Astrocyte (in vitro differentiated cells and primary cell): ENCODE measurements around the gene ARNT2. TPM values are rescaled to one million over a fixed set of nuclear protein-coding genes. Genes with fewer than 3 reads are reported as not detected.

ENCODE experiments used
- DNase-seq: peaks from one replicate; pipeline ENCODE4 v3.0.0-alpha.2; 2010; ENCODE audit warnings: low read depth
- FAIRE-seq: peaks from 2 replicates; lab custom pipeline; 2011; peaks lifted over from hg19 to GRCh38; lab: Jason Lieb, UNC
- H2AFZ ChIP-seq: 2 replicates; pipeline ENCODE4 v1.6.0; 2012; ENCODE audit warnings: low read depth, low read length, inconsistent platforms
- H3K27ac ChIP-seq: 2 replicates; pipeline ENCODE4 v1.5.1; 2011; ENCODE audit warnings: low read depth, low read length, inconsistent platforms
- H3K27me3 ChIP-seq: 2 replicates; pipeline ENCODE4 v1.6.0; 2011; ENCODE audit warnings: low read length, inconsistent platforms; ENCODE audit not compliant: insufficient read depth
- H3K36me3 ChIP-seq: 2 replicates; pipeline ENCODE4 v1.5.1; 2011; ENCODE audit warnings: low read length, inconsistent platforms; ENCODE audit not compliant: insufficient read depth
- H3K4me1 ChIP-seq: 2 replicates; pipeline ENCODE4 v1.5.1; 2011; ENCODE audit warnings: low read length, inconsistent platforms; ENCODE audit not compliant: insufficient read depth
- H3K4me2 ChIP-seq: 2 replicates; pipeline ENCODE4 v1.6.0; 2012; ENCODE audit warnings: low read length, inconsistent platforms
- H3K4me3 ChIP-seq: 2 replicates; pipeline ENCODE4 v1.5.1; 2011; ENCODE audit warnings: low read depth, mild to moderate bottlenecking, low read length, inconsistent platforms; ENCODE audit not compliant: insufficient read depth
- H3K79me2 ChIP-seq: 2 replicates; pipeline ENCODE4 v1.6.0; 2012; ENCODE audit warnings: mild to moderate bottlenecking, low read length, inconsistent platforms; ENCODE audit not compliant: insufficient read depth
- H3K9ac ChIP-seq: 2 replicates; pipeline ENCODE4 v1.6.0; 2012; ENCODE audit warnings: mild to moderate bottlenecking, low read length, inconsistent platforms
- H3K9me3 ChIP-seq: 2 replicates; pipeline ENCODE4 v1.5.1; 2012; ENCODE audit warnings: low read depth, mild to moderate bottlenecking, low read length, inconsistent platforms; ENCODE audit not compliant: insufficient read depth
- H4K20me1 ChIP-seq: 2 replicates; pipeline ENCODE4 v1.6.0; 2012; ENCODE audit warnings: low read length, inconsistent platforms; ENCODE audit not compliant: insufficient read depth
- H3K27ac Mint-ChIP-seq: one replicate; pipeline ENCODE4 v1.8.0; 2021; ENCODE audit warnings: mild to moderate bottlenecking, mixed read lengths; ENCODE audit not compliant: unreplicated experiment
- H3K27me3 Mint-ChIP-seq: one replicate; pipeline ENCODE4 v1.8.0; 2021; ENCODE audit warnings: low read depth, mixed read lengths; ENCODE audit not compliant: unreplicated experiment
- H3K36me3 Mint-ChIP-seq: one replicate; pipeline ENCODE4 v1.8.0; 2021; ENCODE audit warnings: low read depth, mixed read lengths; ENCODE audit not compliant: unreplicated experiment
- H3K4me1 Mint-ChIP-seq: one replicate; pipeline ENCODE4 v1.8.0; 2021; ENCODE audit warnings: low read depth, mixed read lengths; ENCODE audit not compliant: unreplicated experiment
- H3K4me3 Mint-ChIP-seq: one replicate; pipeline ENCODE4 v1.8.0; 2021; ENCODE audit warnings: mild to moderate bottlenecking, moderate library complexity, mixed read lengths; ENCODE audit not compliant: unreplicated experiment
- H3K9me3 Mint-ChIP-seq: one replicate; pipeline ENCODE4 v1.8.0; 2021; ENCODE audit warnings: mild to moderate bottlenecking, mixed read lengths; ENCODE audit not compliant: unreplicated experiment
- EZH2 ChIP-seq: IDR thresholded peaks from 2 replicates; pipeline ENCODE4 v1.6.1; 2012; ENCODE audit warnings: mild to moderate bottlenecking, low read length, inconsistent platforms; ENCODE audit not compliant: insufficient read depth
- total RNA-seq: library from RNA; stranded (reverse); gene quantifications from 2 replicates; pipeline ENCODE4 v1.2.1, GENCODE V29; 2021
- TF ChIP-seq, protein P1 (sequence below): IDR thresholded peaks from 2 replicates; pipeline ENCODE4 v1.5.1; 2011; ENCODE audit warnings: low read depth, mild to moderate bottlenecking, inconsistent platforms, low read length, moderate library complexity; ENCODE audit not compliant: insufficient read depth

The ARNT2 gene
- total RNA-seq, 1 donor from 2014 or later = 3.5 TPM

DNA sequence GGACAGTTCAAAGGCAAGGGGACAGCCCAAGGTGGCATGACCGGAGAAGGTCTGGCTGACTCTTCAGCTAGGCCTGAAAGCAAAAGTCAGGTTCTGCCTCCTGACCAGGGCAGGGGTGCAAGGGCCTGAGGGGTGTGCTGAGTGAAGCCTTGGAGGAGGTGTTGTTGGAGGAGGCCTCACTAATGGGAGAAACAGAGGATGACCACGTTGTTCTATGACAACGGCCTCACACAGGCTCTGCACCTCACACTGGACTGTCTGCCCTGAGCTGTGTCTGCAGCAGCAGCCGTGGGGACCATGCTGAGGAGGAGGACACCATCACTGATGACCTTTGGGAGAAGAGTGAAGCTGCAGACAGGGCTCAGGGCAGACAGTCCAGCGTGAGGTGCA lies 174.0 kb downstream of the ARNT2 start:
- Mint-ChIP-seq H3K4me1 (peaks cover 8% of the 10 kb centered on the region), H3K9me3 (peaks cover 2% of the 10 kb centered on the region), H3K36me3 (peaks cover 4% of the 10 kb centered on the region), H3K4me3 (no peak overlapping the region), H3K27ac (no peak overlapping the region), H3K27me3 (peaks cover 9% of the 10 kb centered on the region)
- no peaks in the 10 kb centered on the region for H4K20me1 ChIP-seq
- H3K9me3 ChIP-seq = no peaks in the 10 kb centered on the region
- H3K4me1 ChIP-seq = peaks cover 11% of the 10 kb centered on the region
- TF ChIP-seq EZH2 = no peak
- TF ChIP-seq, protein P1, sequence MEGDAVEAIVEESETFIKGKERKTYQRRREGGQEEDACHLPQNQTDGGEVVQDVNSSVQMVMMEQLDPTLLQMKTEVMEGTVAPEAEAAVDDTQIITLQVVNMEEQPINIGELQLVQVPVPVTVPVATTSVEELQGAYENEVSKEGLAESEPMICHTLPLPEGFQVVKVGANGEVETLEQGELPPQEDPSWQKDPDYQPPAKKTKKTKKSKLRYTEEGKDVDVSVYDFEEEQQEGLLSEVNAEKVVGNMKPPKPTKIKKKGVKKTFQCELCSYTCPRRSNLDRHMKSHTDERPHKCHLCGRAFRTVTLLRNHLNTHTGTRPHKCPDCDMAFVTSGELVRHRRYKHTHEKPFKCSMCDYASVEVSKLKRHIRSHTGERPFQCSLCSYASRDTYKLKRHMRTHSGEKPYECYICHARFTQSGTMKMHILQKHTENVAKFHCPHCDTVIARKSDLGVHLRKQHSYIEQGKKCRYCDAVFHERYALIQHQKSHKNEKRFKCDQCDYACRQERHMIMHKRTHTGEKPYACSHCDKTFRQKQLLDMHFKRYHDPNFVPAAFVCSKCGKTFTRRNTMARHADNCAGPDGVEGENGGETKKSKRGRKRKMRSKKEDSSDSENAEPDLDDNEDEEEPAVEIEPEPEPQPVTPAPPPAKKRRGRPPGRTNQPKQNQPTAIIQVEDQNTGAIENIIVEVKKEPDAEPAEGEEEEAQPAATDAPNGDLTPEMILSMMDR = no peak
- H3K27me3 ChIP-seq = no peaks in the 10 kb centered on the region
- H3K9ac ChIP-seq = no peak overlapping the region
- no peak overlapping the region for H3K4me3 ChIP-seq
- no peak for DNase-seq
- FAIRE-seq = no peak
- no peak overlapping the region for H2AFZ ChIP-seq
- no peak overlapping the region for H3K4me2 ChIP-seq
- no peak overlapping the region for H3K27ac ChIP-seq
- H3K36me3 ChIP-seq = no peaks in the 10 kb centered on the region
- no peaks in the 10 kb centered on the region for H3K79me2 ChIP-seq

- H3K79me2 ChIP-seq = no peaks in the 10 kb centered on the region
- H4K20me1 ChIP-seq = no peaks in the 10 kb centered on the region
- Mint-ChIP-seq H3K9me3 (peaks cover 2% of the 10 kb centered on the region), H3K27me3 (peaks cover 9% of the 10 kb centered on the region), H3K27ac (no peak overlapping the region), H3K36me3 (peaks cover 4% of the 10 kb centered on the region), H3K4me3 (no peak overlapping the region), H3K4me1 (peaks cover 8% of the 10 kb centered on the region)
- no peak overlapping the region for H3K9ac ChIP-seq
- FAIRE-seq (no peak), DNase-seq (no peak)
- no peak overlapping the region for H3K4me3 ChIP-seq
- H3K4me1 ChIP-seq = peaks cover 11% of the 10 kb centered on the region
- H3K27ac ChIP-seq = no peak overlapping the region
- TF ChIP-seq EZH2 = no peak
- TF ChIP-seq, protein P1 = no peak
- no peaks in the 10 kb centered on the region for H3K9me3 ChIP-seq
- H3K27me3 ChIP-seq = no peaks in the 10 kb centered on the region
- H2AFZ ChIP-seq = no peak overlapping the region
- H3K36me3 ChIP-seq = no peaks in the 10 kb centered on the region
- no peak overlapping the region for H3K4me2 ChIP-seq
Measured at GRCh38 chr15:80578871-80579270, 174.7 kb downstream of the ARNT2 start.

DNA sequence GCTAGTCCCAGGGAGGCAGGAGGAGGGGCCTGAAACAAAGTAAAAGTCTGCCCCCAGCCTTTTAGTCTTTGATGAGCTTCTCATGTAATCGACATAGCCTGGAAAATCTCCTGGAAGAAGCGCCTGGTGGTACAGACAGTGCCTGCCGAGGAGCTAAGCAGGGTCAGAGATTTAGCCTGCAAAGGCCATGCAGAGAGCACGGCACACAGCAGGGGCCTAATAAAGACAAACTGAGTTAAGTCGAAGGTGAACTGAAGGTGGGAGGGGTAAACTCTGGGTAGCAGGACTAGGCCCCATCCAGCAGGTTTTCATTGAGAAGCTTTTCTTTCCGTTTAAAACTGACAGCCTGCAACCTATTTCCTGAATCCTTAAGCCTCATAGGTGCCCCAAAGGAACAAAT lies 175.4 kb downstream of the ARNT2 start:
- H3K36me3 ChIP-seq = no peaks in the 10 kb centered on the region
- no peak overlapping the region for H3K27ac ChIP-seq
- H3K27ac Mint-ChIP-seq = no peak overlapping the region
- H3K79me2 ChIP-seq = no peaks in the 10 kb centered on the region
- FAIRE-seq = no peak
- H3K9me3 Mint-ChIP-seq = peaks cover 2% of the 10 kb centered on the region
- H3K27me3 Mint-ChIP-seq = peaks cover 9% of the 10 kb centered on the region
- peaks cover 8% of the 10 kb centered on the region for H3K4me1 Mint-ChIP-seq
- H3K27me3 ChIP-seq = no peaks in the 10 kb centered on the region
- peaks cover 11% of the 10 kb centered on the region for H3K4me1 ChIP-seq
- TF ChIP-seq, protein P1 = no peak
- no peak for TF ChIP-seq EZH2
- no peak overlapping the region for H3K4me3 ChIP-seq
- H3K4me2 ChIP-seq = peak overlapping the region; percentile 10
- no peak overlapping the region for H2AFZ ChIP-seq
- no peak overlapping the region for H3K9ac ChIP-seq
- H4K20me1 ChIP-seq = no peaks in the 10 kb centered on the region
- peaks cover 5% of the 10 kb centered on the region for H3K36me3 Mint-ChIP-seq
- no peaks in the 10 kb centered on the region for H3K9me3 ChIP-seq
- no peak for DNase-seq
- no peak overlapping the region for H3K4me3 Mint-ChIP-seq
